Stimulated activated CD8-positive, alpha-beta memory T cell treated with anti-CD3 and anti-CD28 coated beads, Interleukin-7, amount 100 ng/mL, for 1 hour (primary cell): ENCODE data around the gene EP400.
A peak's percentile ranks its signal among the peaks of the same experiment; 100 is the strongest.
"Not testable (repeated sequence)": the region's sequence is repeated elsewhere in the genome, so short reads cannot be mapped to it uniquely, and the experiment has no call there.

Experiments used
- DNase-seq, 2 donors: peaks; one replicate each; pipeline ENCODE4 v3.0.0-alpha.2; 2020; ENCODE audit warnings: low read depth in 2 of 2

EP400 gene

GRCh38 chr12:131948713-131949430 lies 870 bp upstream of the EP400 start:
- DNase-seq, result not testable (repeated sequence)

- DNase-seq, result peak in 1 of 2 donors; percentile 8
These were observed 606 bp downstream of the EP400 start for GRCh38 chr12:131950182-131950913.

GRCh38 chr12:131953810-131954209 lies 4.1 kb downstream of the EP400 start:
- not testable (repeated sequence) for DNase-seq

- DNase-seq, result not testable (repeated sequence)
These were observed 4.7 kb downstream of the EP400 start for GRCh38 chr12:131954460-131954859.

DNA sequence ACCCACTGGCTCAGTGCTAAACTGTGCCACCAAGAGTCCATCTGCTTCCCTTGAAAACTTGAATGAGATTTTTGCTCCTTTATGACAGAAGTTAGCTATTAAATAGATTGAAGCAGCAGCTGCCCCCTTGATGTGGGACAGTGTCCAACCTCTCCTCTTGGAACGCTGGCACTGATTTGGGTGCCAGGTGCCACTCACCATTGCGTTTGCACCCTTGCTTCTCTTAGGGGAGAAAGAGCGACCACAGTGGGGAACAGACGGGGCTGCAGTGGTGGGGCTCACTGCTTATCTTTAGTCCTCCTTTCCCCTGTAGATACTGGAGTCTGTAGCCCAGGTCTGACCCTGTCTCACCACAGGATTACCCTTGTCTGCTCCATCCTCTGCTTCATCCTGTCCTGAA lies 9.4 kb downstream of the EP400 start:
- DNase-seq, result no peak

DNA sequence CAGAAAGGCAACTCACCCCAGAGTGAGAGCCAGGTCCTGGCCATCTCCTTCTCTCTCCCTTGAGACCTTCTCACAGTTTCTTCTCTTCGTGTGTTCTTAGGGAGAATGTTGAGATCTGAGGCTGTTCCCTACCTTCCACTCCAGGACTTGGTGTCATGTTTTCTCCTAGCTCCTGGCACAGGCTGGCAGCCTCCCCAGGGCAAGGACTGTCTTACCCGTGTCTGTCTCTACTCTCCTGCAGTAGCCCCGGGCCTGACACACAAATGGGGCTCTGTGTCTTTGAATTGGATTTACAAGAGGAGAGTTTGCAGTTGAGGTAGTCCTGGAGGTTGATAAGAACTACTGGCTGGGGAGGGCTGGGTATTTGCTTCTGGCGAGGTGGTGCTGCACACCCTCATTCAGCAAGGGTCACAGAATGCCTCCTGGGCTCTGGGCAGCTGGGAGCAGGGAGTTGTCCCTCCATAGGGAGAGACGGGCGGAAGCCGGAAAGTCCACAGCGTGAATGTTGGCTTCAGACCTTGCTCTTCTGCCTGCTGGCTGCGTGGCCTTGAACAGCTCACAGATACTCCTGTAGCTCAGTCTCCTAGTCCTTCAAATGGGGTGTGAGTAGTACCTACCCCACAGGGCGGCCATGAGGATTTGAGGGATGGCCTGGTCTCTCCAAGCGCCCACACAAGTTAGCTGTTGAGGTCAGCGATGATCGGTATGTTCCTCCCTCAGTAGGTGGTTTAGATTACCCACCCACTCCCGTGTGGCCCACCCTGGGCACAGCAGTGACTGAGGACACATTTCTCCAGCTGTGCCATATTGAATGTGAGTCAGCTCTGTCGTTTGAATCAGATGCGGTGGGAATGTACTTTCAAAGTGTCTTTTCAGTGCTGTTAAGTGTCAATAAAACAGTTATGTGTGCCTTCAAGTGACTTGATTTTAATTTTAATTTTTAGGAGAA lies 10.2 kb downstream of the EP400 start:
- DNase-seq, result no peak

DNA sequence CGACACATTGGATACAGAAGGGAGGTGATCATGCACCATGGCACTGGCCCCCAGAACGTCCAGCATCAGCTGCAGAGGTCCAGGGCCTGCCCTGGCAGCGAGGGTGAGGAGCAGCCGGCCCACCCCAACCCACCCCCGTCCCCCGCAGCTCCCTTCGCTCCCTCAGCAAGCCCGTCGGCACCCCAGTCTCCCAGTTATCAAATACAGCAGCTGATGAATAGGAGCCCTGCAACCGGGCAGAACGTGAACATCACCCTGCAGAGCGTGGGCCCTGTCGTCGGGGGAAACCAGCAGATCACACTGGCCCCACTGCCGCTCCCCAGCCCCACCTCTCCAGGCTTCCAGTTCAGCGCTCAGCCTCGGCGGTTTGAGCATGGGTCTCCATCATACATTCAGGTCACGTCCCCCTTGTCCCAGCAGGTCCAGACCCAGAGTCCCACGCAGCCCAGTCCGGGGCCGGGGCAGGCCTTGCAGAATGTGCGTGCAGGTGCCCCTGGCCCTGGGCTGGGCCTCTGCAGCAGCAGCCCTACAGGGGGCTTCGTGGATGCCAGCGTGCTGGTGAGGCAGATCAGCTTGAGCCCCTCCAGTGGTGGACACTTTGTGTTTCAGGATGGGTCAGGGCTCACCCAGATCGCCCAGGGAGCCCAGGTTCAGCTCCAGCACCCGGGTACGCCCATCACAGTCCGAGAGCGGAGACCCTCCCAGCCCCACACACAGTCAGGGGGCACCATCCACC lies 11.0 kb downstream of the EP400 start:
- not testable (repeated sequence) for DNase-seq

DNA sequence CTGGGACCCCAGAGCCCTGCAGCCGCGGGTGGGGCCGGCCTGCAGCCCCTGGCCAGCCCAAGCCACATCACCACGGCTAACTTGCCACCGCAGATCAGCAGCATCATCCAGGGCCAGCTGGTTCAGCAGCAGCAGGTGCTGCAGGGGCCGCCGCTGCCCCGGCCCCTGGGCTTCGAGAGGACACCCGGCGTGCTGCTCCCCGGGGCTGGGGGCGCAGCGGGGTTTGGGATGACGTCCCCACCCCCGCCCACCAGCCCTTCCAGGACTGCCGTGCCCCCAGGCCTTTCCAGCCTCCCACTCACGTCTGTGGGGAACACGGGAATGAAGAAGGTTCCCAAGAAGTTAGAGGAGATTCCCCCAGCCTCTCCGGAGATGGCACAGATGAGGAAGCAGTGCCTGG lies 11.6 kb downstream of the EP400 start:
- not testable (repeated sequence) for DNase-seq

GRCh38 chr12:131962069-131962468 lies 12.3 kb downstream of the EP400 start:
- DNase-seq, result no peak

DNA sequence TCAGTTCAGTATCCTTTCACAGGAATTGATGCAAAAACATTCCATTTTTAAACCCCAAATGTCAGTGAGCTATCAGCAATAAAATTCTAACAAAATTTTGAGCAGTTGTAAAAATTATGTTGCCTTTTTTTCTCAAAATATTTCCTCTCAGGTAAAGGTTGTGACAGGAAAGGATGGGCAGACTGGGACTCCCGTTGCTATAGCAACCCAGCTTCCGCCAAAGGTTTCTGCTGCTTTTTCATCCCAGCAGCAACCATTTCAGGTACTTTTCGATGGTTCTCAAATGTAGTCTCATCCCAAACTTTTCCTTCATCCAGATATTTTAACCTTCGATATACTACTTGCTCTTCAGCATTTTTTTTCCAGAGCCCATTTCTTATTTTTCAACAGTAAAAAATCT lies 13.6 kb downstream of the EP400 start:
- DNase-seq, result no peak

DNA sequence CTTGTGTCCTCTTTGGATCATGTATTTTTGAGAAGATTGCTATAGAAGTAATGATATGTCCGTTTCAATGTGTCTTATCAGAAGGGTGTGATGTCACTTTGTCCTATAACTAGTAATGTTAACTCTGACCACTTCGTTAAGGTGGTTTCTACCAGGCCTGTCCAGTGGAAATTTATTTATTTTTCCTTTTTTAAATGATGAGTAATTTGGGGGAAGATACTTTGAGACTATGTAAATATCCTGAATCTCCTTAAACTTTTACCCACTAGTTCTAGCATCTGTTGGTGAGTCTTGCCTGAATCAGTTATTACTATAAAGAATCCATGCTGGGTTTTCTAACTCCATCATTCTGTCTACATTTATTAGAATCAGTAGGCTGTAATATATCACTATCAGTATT lies 15.3 kb downstream of the EP400 start:
- no peak for DNase-seq

DNA sequence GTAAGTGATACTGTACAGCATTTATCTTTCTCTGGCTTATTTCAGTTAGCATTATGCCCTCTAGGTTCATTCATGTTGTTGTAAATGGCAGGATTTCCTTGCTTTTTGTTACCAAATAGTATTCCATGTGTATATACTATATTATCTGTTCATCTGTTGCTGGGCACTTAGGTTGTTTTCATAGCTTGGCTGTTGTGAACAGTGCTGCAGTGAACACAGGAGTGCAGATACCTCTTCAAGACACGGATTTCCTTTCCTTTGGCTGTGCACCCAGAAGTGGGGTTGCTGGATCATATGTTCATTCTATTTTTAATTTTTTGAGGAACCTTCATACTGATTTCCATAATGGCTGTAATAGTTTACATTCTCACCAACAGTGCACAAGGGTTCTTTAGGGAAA lies 21.5 kb downstream of the EP400 start:
- DNase-seq, result no peak

- no peak for DNase-seq
These were observed 25.5 kb downstream of the EP400 start for GRCh38 chr12:131975228-131975627.

DNA sequence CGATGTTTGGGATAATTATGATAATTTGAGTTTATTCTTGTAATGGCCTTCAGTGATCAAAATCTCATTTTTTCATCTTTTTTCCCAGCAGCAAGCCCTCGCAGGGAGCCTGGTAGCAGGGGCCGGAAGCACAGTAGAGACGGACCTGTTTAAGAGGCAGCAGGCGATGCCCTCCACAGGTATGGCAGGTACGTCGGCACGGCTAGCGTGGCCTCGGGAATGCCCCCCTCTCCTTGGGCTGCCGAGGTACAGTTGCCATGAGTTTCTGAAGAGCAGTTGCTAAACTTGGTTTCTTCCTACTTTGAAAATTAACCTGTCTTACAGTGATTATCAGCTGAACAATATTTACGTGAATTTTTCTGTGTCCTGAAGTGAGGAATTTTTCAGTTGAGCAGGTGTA lies 29.9 kb downstream of the EP400 start:
- DNase-seq, result no peak

- no peak for DNase-seq
These were observed 30.5 kb downstream of the EP400 start for GRCh38 chr12:131980263-131980662.

GRCh38 chr12:131981388-131981787 lies 31.6 kb downstream of the EP400 start:
- DNase-seq, result no peak

- DNase-seq, result no peak
These were observed 32.3 kb downstream of the EP400 start for GRCh38 chr12:131982041-131982440.

GRCh38 chr12:131983026-131983425 lies 33.3 kb downstream of the EP400 start:
- no peak for DNase-seq

DNA sequence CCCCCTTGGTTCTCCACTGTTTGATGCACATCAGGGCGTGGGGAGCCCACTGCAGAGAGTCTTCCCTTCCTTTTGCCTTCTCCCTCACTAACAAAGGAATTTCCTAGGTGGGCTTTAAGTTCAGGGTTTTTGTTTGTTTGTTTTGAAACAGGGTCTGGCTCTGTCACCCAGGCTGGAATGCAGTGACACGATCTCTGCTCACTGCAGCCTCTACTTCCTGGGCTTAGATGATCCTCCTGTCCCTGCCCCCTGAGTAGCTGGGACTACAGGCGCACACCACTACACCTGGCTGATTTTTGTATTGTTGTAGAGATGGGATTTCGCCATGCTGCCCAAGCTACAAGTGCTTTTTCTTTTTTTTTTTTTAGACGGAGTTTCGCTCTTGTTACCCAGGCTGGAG lies 33.8 kb downstream of the EP400 start:
- DNase-seq, result no peak

DNA sequence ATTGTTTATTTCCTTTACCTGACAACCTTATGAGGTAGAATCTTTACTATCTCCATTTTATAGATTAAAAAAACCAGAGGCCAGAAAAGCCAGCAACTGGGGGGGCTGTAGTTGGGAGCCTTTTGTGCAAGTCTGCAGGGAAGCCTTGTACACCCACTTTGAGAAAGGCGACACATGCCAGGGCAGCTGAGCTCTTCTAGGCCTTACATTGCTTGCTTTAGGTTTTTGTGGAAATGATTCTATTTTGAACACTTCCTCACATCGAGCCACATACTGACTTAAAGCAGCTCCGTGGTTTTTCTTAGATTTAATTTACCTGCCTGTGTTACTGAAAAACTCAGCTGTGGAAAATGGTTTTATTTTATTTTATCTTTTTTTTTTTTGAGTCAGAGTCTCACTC lies 34.6 kb downstream of the EP400 start:
- no peak for DNase-seq

DNA sequence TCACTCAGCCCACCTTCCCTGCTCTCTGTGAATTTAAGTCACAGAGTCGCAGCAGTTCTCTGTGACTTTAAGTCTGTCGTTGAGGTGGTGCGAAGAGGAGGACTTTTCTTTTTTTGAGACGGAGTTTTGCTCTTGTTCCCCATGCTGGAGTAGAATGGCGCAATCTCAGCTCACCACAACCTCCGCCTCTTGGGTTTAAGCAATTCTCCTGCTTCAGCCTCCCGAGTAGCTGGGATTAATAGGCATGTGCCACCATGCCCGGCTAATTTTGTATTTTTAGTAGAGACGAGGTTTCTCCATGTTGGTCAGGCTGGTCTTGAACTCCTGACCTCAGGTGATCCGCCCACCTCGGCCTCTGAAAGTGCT lies 35.8 kb downstream of the EP400 start:
- DNase-seq, result not testable (repeated sequence)

DNA sequence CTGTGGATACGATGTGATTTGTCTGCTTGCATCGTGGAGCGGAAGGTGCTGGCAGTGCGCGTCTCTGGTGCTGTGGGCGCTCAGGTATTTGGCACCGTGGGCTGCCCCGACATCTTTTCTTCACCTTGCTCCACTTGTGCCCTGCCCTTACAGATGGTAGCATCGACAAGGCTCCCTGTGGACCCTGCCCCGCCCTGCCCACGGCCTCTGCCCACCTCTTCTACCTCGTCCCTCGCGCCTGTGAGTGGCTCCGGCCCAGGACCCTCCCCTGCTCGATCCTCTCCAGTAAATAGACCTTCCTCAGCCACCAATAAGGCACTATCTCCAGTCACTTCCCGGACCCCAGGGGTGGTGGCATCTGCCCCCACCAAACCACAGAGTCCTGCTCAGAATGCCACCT lies 36.6 kb downstream of the EP400 start:
- DNase-seq, result no peak
